GM13976 (cell line): ENCODE measurements around the gene GK2.

Experiments
- DNase-seq: peaks from one replicate; pipeline ENCODE4 v3.0.0; 2012; ENCODE audit warnings: low spot score
- CTCF ChIP-seq: IDR thresholded peaks from 2 replicates; pipeline ENCODE4 v1.5.1; 2012; ENCODE audit warnings: borderline replicate concordance, mild to moderate bottlenecking; ENCODE audit not compliant: insufficient read depth; ENCODE audit errors: extremely low read depth, missing control alignments, control extremely low read depth
- in situ Hi-C: fragments of 300-500 bp; cut with MboI; formaldehyde crosslinking; loops from one replicate; pipeline ENCODE4 v1.12.0; 2022; ENCODE audit warnings: low sequenced_read_pairs, mixed read lengths, inconsistent platforms; ENCODE audit not compliant: unreplicated experiment

GK2 gene

DNA sequence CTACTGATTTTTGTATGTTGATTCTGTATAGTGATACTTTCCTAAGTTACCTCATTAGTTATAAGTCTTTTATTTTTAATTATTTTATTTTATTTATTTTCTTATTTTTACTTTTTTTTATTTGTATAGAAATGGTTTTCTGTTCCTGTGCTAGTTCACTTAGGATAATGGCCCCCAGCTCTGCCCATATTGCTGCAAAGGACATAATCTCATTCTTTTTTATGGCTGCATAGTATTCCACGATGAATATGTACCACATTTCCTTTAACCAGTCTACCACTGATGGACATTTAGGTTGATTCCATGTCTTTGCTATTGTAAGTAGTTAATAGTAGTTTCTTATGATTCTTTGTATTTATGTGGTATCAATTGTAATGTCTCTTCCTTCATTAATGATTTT is 31.5 kb upstream of the GK2 start:
- DNase-seq: no peak
- no peak for TF ChIP-seq CTCF
- in situ Hi-C loops: no loop called here

DNA sequence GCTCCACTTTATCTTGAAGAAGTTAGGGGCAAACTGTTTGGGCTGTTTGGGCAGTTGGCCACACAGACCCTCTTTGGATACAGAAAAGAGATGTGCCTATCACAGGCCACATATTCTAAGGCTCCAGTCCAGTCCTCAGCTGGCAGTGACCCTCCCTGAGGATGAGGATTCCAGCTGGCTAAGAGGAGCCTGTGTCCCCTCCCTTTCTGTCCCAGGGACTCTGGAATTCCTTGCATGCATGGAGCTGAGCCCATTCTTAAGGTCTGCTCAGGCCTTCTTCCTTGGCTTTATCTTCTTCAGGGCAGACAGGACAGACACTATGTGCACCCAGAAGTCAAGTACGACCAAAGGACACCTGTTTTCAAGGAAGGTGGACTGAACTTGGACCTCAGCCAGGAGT is 23.8 kb upstream of the GK2 start:
- DNase-seq: no peak
- in situ Hi-C loops: no loop called here
- no peak for TF ChIP-seq CTCF

GRCh38 chr4:79429113-79429903 is 21.3 kb upstream of the GK2 start:
- in situ Hi-C loops: no loop called here
- no peak for TF ChIP-seq CTCF
- no peak for DNase-seq

- in situ Hi-C loops: no loop called here
- no peak for DNase-seq
- no peak for TF ChIP-seq CTCF
Measured at GRCh38 chr4:79426989-79427388, 19.0 kb upstream of the GK2 start.

DNA sequence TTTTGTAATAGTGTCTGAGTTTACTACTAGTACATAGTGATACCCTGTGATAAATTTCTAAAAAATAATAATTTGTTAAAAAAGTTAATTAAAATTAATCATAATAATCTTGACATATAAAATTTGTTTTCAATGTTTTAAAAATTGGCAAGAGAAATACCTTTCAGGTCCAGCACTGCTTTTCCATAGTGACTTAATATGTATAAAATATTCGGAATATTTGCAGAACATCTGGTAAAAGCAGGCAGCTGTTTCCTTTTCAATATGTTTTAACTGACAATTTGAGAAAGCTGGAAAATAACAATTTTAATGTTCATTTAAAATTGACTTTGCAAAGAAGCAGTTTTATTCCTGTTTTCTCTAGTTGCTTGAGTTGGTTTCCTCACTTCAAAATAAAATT is 17.6 kb upstream of the GK2 start:
- TF ChIP-seq CTCF: no peak
- no peak for DNase-seq
- in situ Hi-C loops: no loop called here

DNA sequence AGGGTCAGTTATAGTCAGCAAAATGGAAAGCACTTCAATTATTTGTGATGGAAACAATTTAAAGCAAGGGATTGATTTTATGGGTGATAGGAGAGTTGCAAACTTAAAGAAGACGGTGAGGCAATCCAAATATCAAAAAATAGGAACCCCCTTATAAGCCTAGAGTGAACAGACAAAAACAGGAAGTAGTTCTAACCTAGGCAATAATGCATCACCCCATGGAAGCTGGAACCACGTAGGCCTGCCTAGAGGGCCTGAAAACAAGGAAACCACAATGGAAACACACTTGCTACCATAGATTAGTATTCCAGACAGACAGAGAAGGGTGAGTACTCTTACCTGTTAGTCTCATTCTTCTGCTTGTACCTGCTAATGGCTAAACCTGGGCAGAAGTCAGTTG is 13.5 kb upstream of the GK2 start:
- DNase-seq: no peak
- in situ Hi-C loops: no loop called here
- no peak for TF ChIP-seq CTCF
